Left ventricle myocardium superior (tissue), 1 donor: ENCODE measurements around the gene FANCM. TPM values are rescaled to one million over a fixed set of nuclear protein-coding genes. Genes with fewer than 3 reads are reported as not detected.
"Not testable (repeated sequence)": the region's sequence is repeated elsewhere in the genome, so short reads cannot be mapped to it uniquely, and the experiment has no call there.

ENCODE experiments used
- ATAC-seq: fragments of 200-7000 bp; cut with Tn5 transposase; one replicate; pipeline ENCODE4 v1.9.1; 2020; ENCODE audit warnings: mild to moderate bottlenecking, moderate library complexity
- DNase-seq: peaks from one replicate; pipeline ENCODE4 v3.0.0-alpha.2; 2020
- intact Hi-C: fragments of 100-400 bp; cut with micrococcal nuclease; formaldehyde crosslinking; loops from one replicate; pipeline ENCODE4 v1.11.0; 2022
- total RNA-seq: library from RNA; stranded (reverse); fragmentation: NEBNext Ultra II Directional; extraction: Animal tissue kit (Norgen Biotek cat#: 25700); gene quantifications from one replicate; pipeline ENCODE4 v1.2.1, GENCODE V29; 2021
- donor health status: DM: no; HTN: yes; CAD: no; lungs with severe emphysema.

The FANCM gene
- total RNA-seq, 1 donor from 2014 or later, result 2.6 TPM

- intact Hi-C loops, ATAC-seq, DNase-seq: not testable (repeated sequence)
Measured at GRCh38 chr14:45213716-45214115, 78.0 kb downstream of the FANCM start.

GRCh38 chr14:45214341-45214740, 78.6 kb downstream of the FANCM start:
- ATAC-seq, result not testable (repeated sequence)

GRCh38 chr14:45222485-45223262, 86.9 kb downstream of the FANCM start:
- intact Hi-C loops, result no loop called here
- ATAC-seq, result no peak
- no peak for DNase-seq

More at GRCh38 chr14:45214341-45214740, 78.6 kb downstream of the FANCM start:
- DNase-seq, intact Hi-C loops: not testable (repeated sequence)

GRCh38 chr14:45227566-45227965, 91.8 kb downstream of the FANCM start:
- intact Hi-C loops, result no loop called here
- no peak for ATAC-seq
- DNase-seq, result no peak

- ATAC-seq (no peak), DNase-seq (no peak)
- intact Hi-C loops, result no loop called here
Measured at GRCh38 chr14:45238988-45239387, 103.3 kb downstream of the FANCM start.

- ATAC-seq (no peak), DNase-seq (no peak)
- intact Hi-C loops, result no loop called here
Measured at GRCh38 chr14:45242706-45243105, 107.0 kb downstream of the FANCM start.

- intact Hi-C loops, result no loop called here
- no peak for DNase-seq
- ATAC-seq, result no peak
Measured at GRCh38 chr14:45246151-45246550, 110.4 kb downstream of the FANCM start.

- ATAC-seq, result no peak
- intact Hi-C loops, result no loop called here
- no peak for DNase-seq
Measured at GRCh38 chr14:45246691-45247090, 111.0 kb downstream of the FANCM start.

- intact Hi-C loops, result no loop called here
- DNase-seq (no peak), ATAC-seq (no peak)
Measured at GRCh38 chr14:45247427-45247826, 111.7 kb downstream of the FANCM start.

GRCh38 chr14:45249856-45250575, 114.3 kb downstream of the FANCM start:
- ATAC-seq (no peak), DNase-seq (no peak)
- intact Hi-C loops, result loop anchor here (10.0 kb wide), 1 partner anchor 115 kb away; the partner anchor contains the start of genes FANCM and FKBP3

Other genes starting within 250 kb of the FANCM start
- gene KLHL28, start 174.0 kb upstream of the FANCM start, total RNA-seq, result 13.0 TPM
- gene TOGARAM1, start 173.7 kb upstream of the FANCM start, total RNA-seq, result 21.9 TPM
- gene PRPF39, start 51.8 kb upstream of the FANCM start, total RNA-seq, result 14.4 TPM
- 121 TPM for gene FKBP3, start 1.4 kb upstream of the FANCM start, total RNA-seq
- gene MIS18BP1, start 117.3 kb downstream of the FANCM start, total RNA-seq, result 5.5 TPM